Spleen (tissue), 7 donors: ENCODE results near the gene LEKR1.

Experiments
- CTCF ChIP-seq, 11 experiments: fragments of 200-600 bp in 7 of 11; fragments of 450-650 bp in 4 of 11; sonication (generic) in 4 of 11; IDR thresholded peaks in 8 of 11; conservative IDR thresholded peaks in 3 of 11; 1 replicate in 7 of 11; 2 replicates in 4 of 11; pipeline versions ENCODE4 v1.4.0 to v1.8.0; 2016 to 2021; ENCODE audit warnings: antibody characterized with exemption in 11 of 11, inconsistent platforms in 4 of 11, mild to moderate bottlenecking in 1 of 11
- POLR2A ChIP-seq, 3 donors: fragments of 450-650 bp; IDR thresholded peaks; one replicate each; pipeline ENCODE4 v1.5.1; 2017; ENCODE audit warnings: antibody characterized with exemption in 3 of 3, mild to moderate bottlenecking in 1 of 3
- donor health status: DM: no; HTN: no; CAD: no; lungs with moderate emphysema.
- donor health status: DM: no; HTN: no; CAD: no.
- donor health status: DM: no; HTN: no; CAD: no.

- TF ChIP-seq CTCF (IDR thresholded peaks at IDR 0.05 in 8 of 11, conservative IDR thresholded peaks at IDR 0.05 in 3 of 11) (no peak), POLR2A (IDR thresholded peaks at IDR 0.05) (no peak)
These were observed 13.4 kb upstream of the LEKR1 start for GRCh38 chr3:156812521-156813335.
